WERI-Rb-1 (cell line): ENCODE data around the gene PCYOX1L.

Source experiments
- DNase-seq: peaks from one replicate; pipeline ENCODE4 v3.0.0-alpha.2; 2020
- H3K27ac ChIP-seq: fragments of 250-450 bp; sonication (Bioruptor Pico); 2 replicates; pipeline ENCODE4 v1.5.1; 2020; ENCODE audit warnings: mild to moderate bottlenecking, moderate library complexity
- H3K27me3 ChIP-seq: fragments of 250-450 bp; sonication (Bioruptor Pico); 2 replicates; pipeline ENCODE4 v1.5.1; 2021; ENCODE audit warnings: mild to moderate bottlenecking, low read depth, moderate library complexity; ENCODE audit not compliant: insufficient read depth, severe bottlenecking
- H3K36me3 ChIP-seq: fragments of 250-450 bp; sonication (Bioruptor Pico); 2 replicates; pipeline ENCODE4 v1.5.1; 2020; ENCODE audit warnings: mild to moderate bottlenecking, moderate library complexity
- H3K4me3 ChIP-seq: 2 replicates; pipeline ENCODE4 v1.5.1; 2011; ENCODE audit warnings: low read depth, mild to moderate bottlenecking, control low read depth, low read length
- H3K9me3 ChIP-seq: fragments of 250-450 bp; sonication (Bioruptor Pico); 2 replicates; pipeline ENCODE4 v1.5.1; 2021; ENCODE audit warnings: mild to moderate bottlenecking, moderate library complexity; ENCODE audit not compliant: severe bottlenecking
- CTCF ChIP-seq: IDR thresholded peaks from 2 replicates; pipeline ENCODE4 v1.5.1; 2011; ENCODE audit warnings: low read depth, mild to moderate bottlenecking, control low read depth, inconsistent platforms, low read length

The PCYOX1L gene

GRCh38 chr5:149352169-149352568 is 5.7 kb upstream of the PCYOX1L start:
- Histone ChIP-seq H3K27ac (no peak overlapping the region), H3K27me3 (no peaks in the 10 kb centered on the region), H3K36me3 (peaks cover 65% of the 10 kb centered on the region), H3K4me3 (no peak overlapping the region), H3K9me3 (no peaks in the 10 kb centered on the region)
- no peak for TF ChIP-seq CTCF
- DNase-seq = no peak

GRCh38 chr5:149353911-149354310 is 3.9 kb upstream of the PCYOX1L start:
- Histone ChIP-seq H3K9me3 (no peaks in the 10 kb centered on the region), H3K27me3 (no peaks in the 10 kb centered on the region), H3K4me3 (no peak overlapping the region), H3K36me3 (peaks cover 49% of the 10 kb centered on the region), H3K27ac (no peak overlapping the region)
- DNase-seq = no peak
- no peak for TF ChIP-seq CTCF

GRCh38 chr5:149355688-149356087 is 2.2 kb upstream of the PCYOX1L start:
- Histone ChIP-seq H3K27me3 (no peaks in the 10 kb centered on the region), H3K36me3 (peaks cover 31% of the 10 kb centered on the region), H3K9me3 (no peaks in the 10 kb centered on the region), H3K27ac (no peak overlapping the region), H3K4me3 (no peak overlapping the region)
- no peak for DNase-seq
- TF ChIP-seq CTCF = no peak

GRCh38 chr5:149356391-149356790 is 1.5 kb upstream of the PCYOX1L start:
- Histone ChIP-seq H3K27me3 (no peaks in the 10 kb centered on the region), H3K27ac (no peak overlapping the region), H3K9me3 (no peaks in the 10 kb centered on the region), H3K36me3 (peaks cover 24% of the 10 kb centered on the region), H3K4me3 (no peak overlapping the region)
- DNase-seq = no peak
- no peak for TF ChIP-seq CTCF

- DNase-seq = peak; percentile 41
- Histone ChIP-seq H3K36me3 (peaks cover 6% of the 10 kb centered on the region), H3K27ac (peak overlapping the region; percentile 83), H3K9me3 (no peaks in the 10 kb centered on the region), H3K4me3 (peak overlapping the region; percentile 83), H3K27me3 (no peaks in the 10 kb centered on the region)
- no peak for TF ChIP-seq CTCF
Measured at GRCh38 chr5:149358294-149358651, 427 bp downstream of the PCYOX1L start.

GRCh38 chr5:149358868-149359495 is 1.1 kb downstream of the PCYOX1L start:
- Histone ChIP-seq H3K27ac (no peak overlapping the region), H3K36me3 (peaks cover 5% of the 10 kb centered on the region), H3K27me3 (no peaks in the 10 kb centered on the region), H3K4me3 (no peak overlapping the region; the same call in 1 of the 2 replicates), H3K9me3 (no peaks in the 10 kb centered on the region)
- TF ChIP-seq CTCF = no peak
- no peak for DNase-seq
